Measurements from ENCODE around the gene APRT. TPM values are rescaled to one million over a fixed set of nuclear protein-coding genes. Genes with fewer than 3 reads are reported as not detected.
A peak's percentile ranks its signal among the peaks of the same experiment; 100 is the strongest.

APRT gene
- total and polyA plus RNA-seq, 2 of the 8 experiments (the other 6 are each of a cell fraction or from before 2014, with no cell fraction given) = 221 to 267 TPM

- TF ChIP-seq HDAC2 (IDR thresholded peaks at IDR 0.05; ENCODE audit: borderline replicate concordance in 1 of 2, low read depth in 2 of 2, low read length in 2 of 2) (peak in 1 of 2 experiments; percentile 81; a peak in 2 of 4 replicates), ASH2L (IDR thresholded peaks at IDR 0.05; ENCODE audit: low read length) (peak; percentile 30), CHD2 (IDR thresholded peaks at IDR 0.05; ENCODE audit: low read length) (no peak), MAX (IDR thresholded peaks at IDR 0.05) (peak; percentile 64), CHD7 (IDR thresholded peaks at IDR 0.05; ENCODE audit: insufficient replicate concordance, low read length) (no peak), EP300 (IDR thresholded peaks at IDR 0.05; ENCODE audit: borderline replicate concordance in 1 of 2, low read depth in 2 of 2, low read length in 2 of 2) (no peak), SUZ12 (IDR thresholded peaks at IDR 0.05; ENCODE audit: low read length) (peak; percentile 36; the same call in 1 of the 2 replicates), RBBP5 (IDR thresholded peaks at IDR 0.05; ENCODE audit: borderline replicate concordance, low read depth, low read length) (peak; percentile 38; the same call in 1 of the 2 replicates)
Observed at GRCh38 chr16:88785106-88785924, 26.4 kb downstream of the APRT start, which contains the start of gene PIEZO1 (continued).

Measured in H1 (cell line).